Measurements from ENCODE around the gene BGLAP.

DNA sequence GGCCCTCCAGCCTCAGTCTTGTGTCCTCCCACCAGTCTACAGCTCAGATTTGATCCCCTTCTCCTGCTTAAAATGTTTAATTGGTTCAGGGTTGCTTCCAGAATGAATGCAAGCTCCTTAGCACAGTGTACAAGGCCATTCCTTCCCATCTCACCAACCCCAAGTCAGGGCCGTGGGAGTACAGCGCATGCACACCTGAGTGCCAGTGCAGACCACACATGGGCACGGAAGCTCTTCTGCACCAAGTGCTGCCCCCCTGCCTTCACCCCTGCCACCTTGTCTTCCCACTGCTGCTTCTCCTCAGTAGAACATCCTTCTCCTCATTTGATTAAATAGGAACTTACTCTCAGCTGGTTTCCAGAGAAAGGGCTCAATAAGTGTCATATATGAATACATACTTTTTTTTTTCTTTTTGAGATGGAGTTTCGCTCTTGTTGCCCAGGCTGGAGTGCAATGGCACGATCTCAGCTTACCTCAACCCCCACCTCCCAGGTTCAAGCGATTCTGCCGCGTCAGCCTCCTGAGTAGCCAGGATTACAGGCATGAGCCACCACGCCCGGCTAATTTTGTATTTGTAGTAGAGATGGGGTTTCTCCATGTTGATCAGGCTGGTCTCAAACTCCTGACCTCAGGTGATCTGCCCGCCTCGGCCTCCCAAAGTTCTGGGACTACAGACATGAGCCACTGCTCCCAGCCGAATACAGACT lies 19.8 kb upstream of the BGLAP start:
- TF ChIP-seq, protein P1, sequence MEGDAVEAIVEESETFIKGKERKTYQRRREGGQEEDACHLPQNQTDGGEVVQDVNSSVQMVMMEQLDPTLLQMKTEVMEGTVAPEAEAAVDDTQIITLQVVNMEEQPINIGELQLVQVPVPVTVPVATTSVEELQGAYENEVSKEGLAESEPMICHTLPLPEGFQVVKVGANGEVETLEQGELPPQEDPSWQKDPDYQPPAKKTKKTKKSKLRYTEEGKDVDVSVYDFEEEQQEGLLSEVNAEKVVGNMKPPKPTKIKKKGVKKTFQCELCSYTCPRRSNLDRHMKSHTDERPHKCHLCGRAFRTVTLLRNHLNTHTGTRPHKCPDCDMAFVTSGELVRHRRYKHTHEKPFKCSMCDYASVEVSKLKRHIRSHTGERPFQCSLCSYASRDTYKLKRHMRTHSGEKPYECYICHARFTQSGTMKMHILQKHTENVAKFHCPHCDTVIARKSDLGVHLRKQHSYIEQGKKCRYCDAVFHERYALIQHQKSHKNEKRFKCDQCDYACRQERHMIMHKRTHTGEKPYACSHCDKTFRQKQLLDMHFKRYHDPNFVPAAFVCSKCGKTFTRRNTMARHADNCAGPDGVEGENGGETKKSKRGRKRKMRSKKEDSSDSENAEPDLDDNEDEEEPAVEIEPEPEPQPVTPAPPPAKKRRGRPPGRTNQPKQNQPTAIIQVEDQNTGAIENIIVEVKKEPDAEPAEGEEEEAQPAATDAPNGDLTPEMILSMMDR (IDR thresholded peaks at IDR 0.05) = no peak
- no peak for TF ChIP-seq POLR2A (IDR thresholded peaks at IDR 0.05)

Measured in Peyer's patch (tissue), 4 donors.